ENCODE data around the gene BTRC.

Gene BTRC

GRCh38 chr10:101550965-101551364 is 197.0 kb downstream of the BTRC start:
- peak; percentile 47 for DNase-seq

- DNase-seq = no peak
These were observed 198.5 kb downstream of the BTRC start for GRCh38 chr10:101552442-101552841.

GRCh38 chr10:101557541-101557940 is 203.6 kb downstream of the BTRC start:
- DNase-seq = no peak

- DNase-seq = no peak
These were observed 204.2 kb downstream of the BTRC start for GRCh38 chr10:101558204-101558603.

GRCh38 chr10:101558671-101559595 is 205.0 kb downstream of the BTRC start:
- no peak for DNase-seq

- no peak for DNase-seq
These were observed 205.8 kb downstream of the BTRC start for GRCh38 chr10:101559596-101560297.

GRCh38 chr10:101560298-101561067 is 206.5 kb downstream of the BTRC start:
- DNase-seq = no peak

GRCh38 chr10:101561068-101561915 is 207.3 kb downstream of the BTRC start:
- DNase-seq = no peak

- DNase-seq = no peak
These were observed 208.3 kb downstream of the BTRC start for GRCh38 chr10:101562231-101562630.

GRCh38 chr10:101563007-101563406 is 209.0 kb downstream of the BTRC start:
- no peak for DNase-seq

GRCh38 chr10:101563497-101564040 is 209.6 kb downstream of the BTRC start:
- DNase-seq = no peak

GRCh38 chr10:101564490-101564991 is 210.6 kb downstream of the BTRC start:
- no peak for DNase-seq

GRCh38 chr10:101565370-101565900 is 211.5 kb downstream of the BTRC start:
- DNase-seq = no peak

- no peak for DNase-seq
These were observed 212.0 kb downstream of the BTRC start for GRCh38 chr10:101565936-101566332.

- no peak for DNase-seq
These were observed 212.6 kb downstream of the BTRC start for GRCh38 chr10:101566333-101567164.

- DNase-seq = peak; percentile 17
These were observed 213.4 kb downstream of the BTRC start for GRCh38 chr10:101567165-101568006.

GRCh38 chr10:101568054-101568745 is 214.2 kb downstream of the BTRC start:
- DNase-seq = no peak

GRCh38 chr10:101569323-101569621 is 215.3 kb downstream of the BTRC start:
- no peak for DNase-seq
